NCI-H2107 treated with DMSO at 0.1 percent for 48 hours (cell line): Measurements from ENCODE around the gene CTDSPL.

Experiments
- DNase-seq: peaks from one replicate; lab custom pipeline; 2025; ENCODE audit not compliant: unreplicated experiment; lab: John Stamatoyannopoulos, UW

CTDSPL gene

GRCh38 chr3:37853691-37854413 lies 7.8 kb upstream of the CTDSPL start:
- DNase-seq: no peak

- peak; percentile 31 for DNase-seq
These were observed 6.2 kb upstream of the CTDSPL start for GRCh38 chr3:37855363-37855970.

GRCh38 chr3:37856381-37856780 lies 5.3 kb upstream of the CTDSPL start:
- DNase-seq: no peak

- no peak for DNase-seq
These were observed 2.9 kb upstream of the CTDSPL start for GRCh38 chr3:37858742-37859141.

GRCh38 chr3:37859354-37859753 lies 2.3 kb upstream of the CTDSPL start:
- DNase-seq: no peak

- DNase-seq: no peak
These were observed 1.8 kb upstream of the CTDSPL start for GRCh38 chr3:37859908-37860199.

- no peak for DNase-seq
These were observed 681 bp downstream of the CTDSPL start for GRCh38 chr3:37862219-37862902.

- DNase-seq: no peak
These were observed 1.5 kb downstream of the CTDSPL start for GRCh38 chr3:37862903-37863815.

- peak; percentile 9 for DNase-seq
These were observed 2.5 kb downstream of the CTDSPL start for GRCh38 chr3:37863949-37864822.

GRCh38 chr3:37864904-37865303 lies 3.2 kb downstream of the CTDSPL start:
- DNase-seq: no peak

GRCh38 chr3:37867144-37867543 lies 5.5 kb downstream of the CTDSPL start:
- no peak for DNase-seq

- DNase-seq: no peak
These were observed 10.2 kb downstream of the CTDSPL start for GRCh38 chr3:37871858-37872257.

- DNase-seq: no peak
These were observed 10.9 kb downstream of the CTDSPL start for GRCh38 chr3:37872413-37873160.

- DNase-seq: no peak
These were observed 14.6 kb downstream of the CTDSPL start for GRCh38 chr3:37876279-37876678.

- no peak for DNase-seq
These were observed 21.0 kb downstream of the CTDSPL start for GRCh38 chr3:37882711-37883110.

- no peak for DNase-seq
These were observed 24.1 kb downstream of the CTDSPL start for GRCh38 chr3:37885814-37886213.

GRCh38 chr3:37886395-37886794 lies 24.7 kb downstream of the CTDSPL start:
- DNase-seq: no peak

- no peak for DNase-seq
These were observed 25.4 kb downstream of the CTDSPL start for GRCh38 chr3:37887062-37887461.

GRCh38 chr3:37887824-37888223 lies 26.1 kb downstream of the CTDSPL start:
- DNase-seq: no peak

GRCh38 chr3:37888421-37888820 lies 26.7 kb downstream of the CTDSPL start:
- no peak for DNase-seq
